ENCODE measurements around the gene MTMR2.

- TF ChIP-seq, protein P1, sequence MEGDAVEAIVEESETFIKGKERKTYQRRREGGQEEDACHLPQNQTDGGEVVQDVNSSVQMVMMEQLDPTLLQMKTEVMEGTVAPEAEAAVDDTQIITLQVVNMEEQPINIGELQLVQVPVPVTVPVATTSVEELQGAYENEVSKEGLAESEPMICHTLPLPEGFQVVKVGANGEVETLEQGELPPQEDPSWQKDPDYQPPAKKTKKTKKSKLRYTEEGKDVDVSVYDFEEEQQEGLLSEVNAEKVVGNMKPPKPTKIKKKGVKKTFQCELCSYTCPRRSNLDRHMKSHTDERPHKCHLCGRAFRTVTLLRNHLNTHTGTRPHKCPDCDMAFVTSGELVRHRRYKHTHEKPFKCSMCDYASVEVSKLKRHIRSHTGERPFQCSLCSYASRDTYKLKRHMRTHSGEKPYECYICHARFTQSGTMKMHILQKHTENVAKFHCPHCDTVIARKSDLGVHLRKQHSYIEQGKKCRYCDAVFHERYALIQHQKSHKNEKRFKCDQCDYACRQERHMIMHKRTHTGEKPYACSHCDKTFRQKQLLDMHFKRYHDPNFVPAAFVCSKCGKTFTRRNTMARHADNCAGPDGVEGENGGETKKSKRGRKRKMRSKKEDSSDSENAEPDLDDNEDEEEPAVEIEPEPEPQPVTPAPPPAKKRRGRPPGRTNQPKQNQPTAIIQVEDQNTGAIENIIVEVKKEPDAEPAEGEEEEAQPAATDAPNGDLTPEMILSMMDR (IDR thresholded peaks at IDR 0.05) = no peak
- TF ChIP-seq POLR2A (IDR thresholded peaks at IDR 0.05) = no peak
Observed at GRCh38 chr11:95924414-95924760, 480 bp upstream of the MTMR2 start.
